AML-193 (cell line): ENCODE data around the gene SEC11A.

Source experiments
- DNase-seq, 2 experiments: peaks; one replicate each; lab custom pipeline; 2025; lab: John Stamatoyannopoulos, UW

Gene SEC11A

GRCh38 chr15:84681831-84682230 is 34.1 kb downstream of the SEC11A start:
- no peak for DNase-seq

- no peak for DNase-seq
Observed at GRCh38 chr15:84671211-84671610, 44.7 kb downstream of the SEC11A start.

- no peak for DNase-seq
Observed at GRCh38 chr15:84669726-84670125, 46.2 kb downstream of the SEC11A start.

GRCh38 chr15:84668221-84668982 is 47.5 kb downstream of the SEC11A start:
- no peak for DNase-seq

- DNase-seq = no peak
Observed at GRCh38 chr15:84666373-84666772, 49.6 kb downstream of the SEC11A start.

- no peak for DNase-seq
Observed at GRCh38 chr15:84661001-84661400, 54.9 kb downstream of the SEC11A start.

- DNase-seq = no peak
Observed at GRCh38 chr15:84659904-84660781, 55.8 kb downstream of the SEC11A start.

GRCh38 chr15:84658788-84659411 is 57.0 kb downstream of the SEC11A start:
- no peak for DNase-seq

GRCh38 chr15:84658080-84658787 is 57.7 kb downstream of the SEC11A start, which contains the start of gene NMB:
NMB (minus strand) TSS chr15:84658199; CDS start chr15:84658152, 47 bp downstream.
- DNase-seq = peak; percentile 74 to 75

- DNase-seq = no peak
Observed at GRCh38 chr15:84657748-84658079, 58.2 kb downstream of the SEC11A start.

- no peak for DNase-seq
Observed at GRCh38 chr15:84656972-84657371, 59.0 kb downstream of the SEC11A start.

GRCh38 chr15:84654689-84655453 is 61.1 kb downstream of the SEC11A start:
- DNase-seq = peak; percentile 72 to 83

- DNase-seq = peak; percentile 81 to 83
Observed at GRCh38 chr15:84653910-84654688, 61.8 kb downstream of the SEC11A start, which contains the start of gene WDR73. WDR73 (minus strand) TSS chr15:84654283; CDS start chr15:84654274, 9 bp downstream.

- DNase-seq = peak in 1 of 2 experiments; percentile 41
Observed at GRCh38 chr15:84653584-84653909, 62.4 kb downstream of the SEC11A start.

- DNase-seq = no peak
Observed at GRCh38 chr15:84649706-84650105, 66.2 kb downstream of the SEC11A start.

- DNase-seq = peak; percentile 66 to 74
Observed at GRCh38 chr15:84648539-84648938, 67.4 kb downstream of the SEC11A start.

- DNase-seq = no peak
Observed at GRCh38 chr15:84647726-84648125, 68.2 kb downstream of the SEC11A start.

GRCh38 chr15:84645997-84646396 is 69.9 kb downstream of the SEC11A start:
- no peak for DNase-seq

- no peak for DNase-seq
Observed at GRCh38 chr15:84645496-84645895, 70.4 kb downstream of the SEC11A start.

- no peak for DNase-seq
Observed at GRCh38 chr15:84643838-84644237, 72.1 kb downstream of the SEC11A start.
